ENCODE results near the gene LIPT1. TPM values are rescaled to one million over a fixed set of nuclear protein-coding genes. Genes with fewer than 3 reads are reported as not detected.

LIPT1 gene
- total RNA-seq, 1 donor from 2014 or later: 6.3 TPM

DNA sequence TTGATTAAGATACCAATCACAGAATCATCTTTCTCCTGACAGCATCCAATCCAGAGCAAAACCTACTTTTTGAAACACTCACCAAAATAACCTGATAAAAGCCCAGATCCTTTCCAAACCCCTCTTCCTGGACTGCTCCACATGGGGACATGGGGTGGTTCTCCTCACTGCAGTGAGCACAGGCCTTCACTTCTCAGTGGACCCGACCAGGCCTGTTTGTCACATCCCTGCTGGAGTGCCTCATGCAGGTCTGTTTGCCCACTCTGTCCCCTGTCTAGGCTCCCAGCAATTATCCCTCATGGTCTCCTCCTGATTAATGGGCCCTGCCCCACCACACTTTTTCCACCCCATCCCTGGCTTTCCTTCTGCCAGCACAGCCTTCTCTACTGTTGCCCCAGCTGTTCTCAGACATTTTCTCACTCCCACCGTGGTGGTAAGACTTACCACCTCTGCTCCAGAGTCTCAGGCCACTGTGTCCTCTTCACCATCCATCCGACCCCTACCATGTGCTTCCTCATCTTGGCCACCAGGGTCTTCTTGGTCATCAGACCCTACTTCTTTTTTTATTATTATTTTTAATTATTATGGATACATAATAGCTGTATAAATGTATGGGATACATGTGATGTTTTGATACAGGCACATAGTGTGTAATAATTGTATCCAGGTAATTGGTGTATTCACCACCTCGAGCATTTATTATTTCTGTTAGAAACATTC lies 47.4 kb downstream of the LIPT1 start:
- peak overlapping the region; percentile 73 for H3K27ac Mint-ChIP-seq
- DNase-seq (ENCODE audit: low spot score, unreplicated experiment): no peak
- no peaks in the 10 kb centered on the region for H3K27me3 Mint-ChIP-seq
- no peak overlapping the region for H3K4me3 Mint-ChIP-seq (ENCODE audit: low read depth)
- TF ChIP-seq, protein P1, sequence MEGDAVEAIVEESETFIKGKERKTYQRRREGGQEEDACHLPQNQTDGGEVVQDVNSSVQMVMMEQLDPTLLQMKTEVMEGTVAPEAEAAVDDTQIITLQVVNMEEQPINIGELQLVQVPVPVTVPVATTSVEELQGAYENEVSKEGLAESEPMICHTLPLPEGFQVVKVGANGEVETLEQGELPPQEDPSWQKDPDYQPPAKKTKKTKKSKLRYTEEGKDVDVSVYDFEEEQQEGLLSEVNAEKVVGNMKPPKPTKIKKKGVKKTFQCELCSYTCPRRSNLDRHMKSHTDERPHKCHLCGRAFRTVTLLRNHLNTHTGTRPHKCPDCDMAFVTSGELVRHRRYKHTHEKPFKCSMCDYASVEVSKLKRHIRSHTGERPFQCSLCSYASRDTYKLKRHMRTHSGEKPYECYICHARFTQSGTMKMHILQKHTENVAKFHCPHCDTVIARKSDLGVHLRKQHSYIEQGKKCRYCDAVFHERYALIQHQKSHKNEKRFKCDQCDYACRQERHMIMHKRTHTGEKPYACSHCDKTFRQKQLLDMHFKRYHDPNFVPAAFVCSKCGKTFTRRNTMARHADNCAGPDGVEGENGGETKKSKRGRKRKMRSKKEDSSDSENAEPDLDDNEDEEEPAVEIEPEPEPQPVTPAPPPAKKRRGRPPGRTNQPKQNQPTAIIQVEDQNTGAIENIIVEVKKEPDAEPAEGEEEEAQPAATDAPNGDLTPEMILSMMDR (IDR thresholded peaks at IDR 0.05; ENCODE audit: unreplicated experiment): peak; percentile 37
- H3K9me3 Mint-ChIP-seq (ENCODE audit: low read depth): peaks cover 24% of the 10 kb centered on the region
- H3K36me3 Mint-ChIP-seq (ENCODE audit: insufficient read depth): peaks cover 22% of the 10 kb centered on the region
- H3K4me1 Mint-ChIP-seq (ENCODE audit: low read depth): no peaks in the 10 kb centered on the region

DNA sequence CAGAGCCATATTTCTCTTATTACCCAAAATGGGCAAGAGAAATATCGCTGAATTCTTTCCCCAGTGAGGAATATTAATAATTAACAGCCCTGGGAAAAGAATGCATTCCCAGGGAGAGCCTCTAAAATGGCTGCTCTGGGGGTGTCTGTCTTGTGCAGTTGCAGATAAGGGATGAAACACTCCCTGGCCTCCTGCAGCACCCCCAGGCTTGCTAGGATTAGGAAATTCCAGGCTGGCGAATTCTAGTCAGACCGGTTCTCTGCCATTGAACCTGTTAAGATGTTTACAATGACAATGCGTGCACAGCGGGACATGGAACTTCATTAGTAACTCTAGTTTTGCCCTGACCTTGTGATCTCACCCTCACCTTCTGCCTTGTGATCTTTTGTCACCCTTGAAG lies 50.7 kb downstream of the LIPT1 start:
- no peaks in the 10 kb centered on the region for H3K4me1 Mint-ChIP-seq (ENCODE audit: low read depth)
- no peak overlapping the region for H3K4me3 Mint-ChIP-seq (ENCODE audit: low read depth)
- no peaks in the 10 kb centered on the region for H3K27me3 Mint-ChIP-seq
- peaks cover 35% of the 10 kb centered on the region for H3K9me3 Mint-ChIP-seq (ENCODE audit: low read depth)
- TF ChIP-seq, protein P1 (IDR thresholded peaks at IDR 0.05; ENCODE audit: unreplicated experiment): no peak
- H3K27ac Mint-ChIP-seq: no peak overlapping the region
- no peak for DNase-seq (ENCODE audit: low spot score, unreplicated experiment)
- peaks cover 34% of the 10 kb centered on the region for H3K36me3 Mint-ChIP-seq (ENCODE audit: insufficient read depth)

Other genes starting within 250 kb of the LIPT1 start
- 1.6 and 2.1 TPM in 2 replicates for gene CRACDL, start 218.7 kb upstream of the LIPT1 start, total RNA-seq
- 16.0 and 19.6 TPM in 2 replicates for gene C2orf15, start 13.3 kb upstream of the LIPT1 start, total RNA-seq
- gene TSGA10, start within 50 bp of the LIPT1 start, total RNA-seq: 12.3 and 13.8 TPM in 2 replicates
- gene MITD1, start 26.1 kb downstream of the LIPT1 start, total RNA-seq: 37.8 and 38.4 TPM in 2 replicates
- gene MRPL30, start 26.2 kb downstream of the LIPT1 start, total RNA-seq: 32.6 and 37.3 TPM in 2 replicates
- gene LYG2, start 100.7 kb downstream of the LIPT1 start, total RNA-seq: not detected in 2 replicates
- gene LYG1, start 146.2 kb downstream of the LIPT1 start, total RNA-seq: 3.3 and 3.4 TPM in 2 replicates
- 28.9 and 32.7 TPM in 2 replicates for gene TXNDC9, start 181.4 kb downstream of the LIPT1 start, total RNA-seq
- gene EIF5B, start 182.4 kb downstream of the LIPT1 start, total RNA-seq: 40.1 and 41.9 TPM in 2 replicates

Data from progenitor cell of endocrine pancreas (in vitro differentiated cells).